ENCODE results near the gene PCDHB7.
A peak's percentile ranks its signal among the peaks of the same experiment; 100 is the strongest.
"Not testable (repeated sequence)": the region's sequence is repeated elsewhere in the genome, so short reads cannot be mapped to it uniquely, and the experiment has no call there.

Gene PCDHB7

GRCh38 chr5:141152096-141152495 is 20.3 kb upstream of the PCDHB7 start:
- H3K9ac ChIP-seq (ENCODE audit: low read depth, low read length); H3K36me3 ChIP-seq (ENCODE audit: insufficient read depth, low read depth, low read length); H3K4me3 ChIP-seq (ENCODE audit: low read length); H3K4me1 ChIP-seq (ENCODE audit: insufficient read depth, low read length); H3K27me3 ChIP-seq (ENCODE audit: insufficient read depth, low read length); H3K27ac ChIP-seq (ENCODE audit: low read length): not testable (repeated sequence)
- H3K9me3 ChIP-seq (ENCODE audit: insufficient read depth, low read depth, low read length), result peaks cover 36% of the 10 kb centered on the region; the same call in 1 of the 2 replicates

GRCh38 chr5:141155540-141156374 is 16.7 kb upstream of the PCDHB7 start:
- peaks cover 39% of the 10 kb centered on the region; the same call in 1 of the 2 replicates for H3K9me3 ChIP-seq (ENCODE audit: insufficient read depth, low read depth, low read length)
- H3K4me1 ChIP-seq (ENCODE audit: insufficient read depth, low read length), result no peaks in the 10 kb centered on the region
- no peaks in the 10 kb centered on the region for H3K27me3 ChIP-seq (ENCODE audit: insufficient read depth, low read length)
- no peak overlapping the region for H3K27ac ChIP-seq (ENCODE audit: low read length)
- no peak overlapping the region for H3K4me3 ChIP-seq (ENCODE audit: low read length)
- H3K36me3 ChIP-seq (ENCODE audit: insufficient read depth, low read depth, low read length), result no peaks in the 10 kb centered on the region
- no peak overlapping the region for H3K9ac ChIP-seq (ENCODE audit: low read depth, low read length)

- not testable (repeated sequence) for H3K4me1 ChIP-seq (ENCODE audit: insufficient read depth, low read length); H3K27ac ChIP-seq (ENCODE audit: low read length); H3K4me3 ChIP-seq (ENCODE audit: low read length); H3K9ac ChIP-seq (ENCODE audit: low read depth, low read length); H3K36me3 ChIP-seq (ENCODE audit: insufficient read depth, low read depth, low read length); H3K27me3 ChIP-seq (ENCODE audit: insufficient read depth, low read length)
- peaks cover 41% of the 10 kb centered on the region; the same call in 1 of the 2 replicates for H3K9me3 ChIP-seq (ENCODE audit: insufficient read depth, low read depth, low read length)
Observed at GRCh38 chr5:141157356-141157755, 15.1 kb upstream of the PCDHB7 start.

GRCh38 chr5:141157901-141158300 is 14.5 kb upstream of the PCDHB7 start:
- not testable (repeated sequence) for H3K27me3 ChIP-seq (ENCODE audit: insufficient read depth, low read length); H3K4me1 ChIP-seq (ENCODE audit: insufficient read depth, low read length)

GRCh38 chr5:141174291-141175104 is 2.1 kb downstream of the PCDHB7 start:
- H3K4me1 ChIP-seq (ENCODE audit: insufficient read depth, low read length); H3K36me3 ChIP-seq (ENCODE audit: insufficient read depth, low read depth, low read length); H3K4me3 ChIP-seq (ENCODE audit: low read length); H3K27me3 ChIP-seq (ENCODE audit: insufficient read depth, low read length); H3K27ac ChIP-seq (ENCODE audit: low read length); H3K9ac ChIP-seq (ENCODE audit: low read depth, low read length): not testable (repeated sequence)
- H3K9me3 ChIP-seq (ENCODE audit: insufficient read depth, low read depth, low read length), result peaks cover 28% of the 10 kb centered on the region; the same call in 1 of the 2 replicates

More at GRCh38 chr5:141157901-141158300, 14.5 kb upstream of the PCDHB7 start:
- peaks cover 47% of the 10 kb centered on the region; the same call in 1 of the 2 replicates for H3K9me3 ChIP-seq (ENCODE audit: insufficient read depth, low read depth, low read length)
- not testable (repeated sequence) for H3K36me3 ChIP-seq (ENCODE audit: insufficient read depth, low read depth, low read length); H3K27ac ChIP-seq (ENCODE audit: low read length); H3K4me3 ChIP-seq (ENCODE audit: low read length); H3K9ac ChIP-seq (ENCODE audit: low read depth, low read length)

GRCh38 chr5:141175933-141176332 is 3.5 kb downstream of the PCDHB7 start:
- no peaks in the 10 kb centered on the region for H3K36me3 ChIP-seq (ENCODE audit: insufficient read depth, low read depth, low read length)
- H3K9me3 ChIP-seq (ENCODE audit: insufficient read depth, low read depth, low read length), result peaks cover 32% of the 10 kb centered on the region; the same call in 1 of the 2 replicates
- H3K9ac ChIP-seq (ENCODE audit: low read depth, low read length), result no peak overlapping the region
- no peak overlapping the region for H3K27ac ChIP-seq (ENCODE audit: low read length)
- H3K27me3 ChIP-seq (ENCODE audit: insufficient read depth, low read length), result no peaks in the 10 kb centered on the region
- no peaks in the 10 kb centered on the region for H3K4me1 ChIP-seq (ENCODE audit: insufficient read depth, low read length)
- no peak overlapping the region for H3K4me3 ChIP-seq (ENCODE audit: low read length)

GRCh38 chr5:141177577-141178191 is 5.2 kb downstream of the PCDHB7 start, which contains the start of gene PCDHB8:
PCDHB8 (plus strand) TSS chr5:141177790; CDS start chr5:141178035, 245 bp downstream.
- not testable (repeated sequence) for H3K4me1 ChIP-seq (ENCODE audit: insufficient read depth, low read length); H3K9ac ChIP-seq (ENCODE audit: low read depth, low read length); H3K36me3 ChIP-seq (ENCODE audit: insufficient read depth, low read depth, low read length); H3K4me3 ChIP-seq (ENCODE audit: low read length); H3K27ac ChIP-seq (ENCODE audit: low read length); H3K27me3 ChIP-seq (ENCODE audit: insufficient read depth, low read length)
- peaks cover 32% of the 10 kb centered on the region; the same call in 1 of the 2 replicates for H3K9me3 ChIP-seq (ENCODE audit: insufficient read depth, low read depth, low read length)

- not testable (repeated sequence) for H3K27me3 ChIP-seq (ENCODE audit: insufficient read depth, low read length); H3K4me1 ChIP-seq (ENCODE audit: insufficient read depth, low read length); H3K27ac ChIP-seq (ENCODE audit: low read length); H3K4me3 ChIP-seq (ENCODE audit: low read length); H3K9ac ChIP-seq (ENCODE audit: low read depth, low read length); H3K36me3 ChIP-seq (ENCODE audit: insufficient read depth, low read depth, low read length)
- H3K9me3 ChIP-seq (ENCODE audit: insufficient read depth, low read depth, low read length), result peaks cover 32% of the 10 kb centered on the region; the same call in 1 of the 2 replicates
Observed at GRCh38 chr5:141179371-141179770, 6.9 kb downstream of the PCDHB7 start.

- not testable (repeated sequence) for H3K36me3 ChIP-seq (ENCODE audit: insufficient read depth, low read depth, low read length); H3K4me3 ChIP-seq (ENCODE audit: low read length); H3K27ac ChIP-seq (ENCODE audit: low read length); H3K27me3 ChIP-seq (ENCODE audit: insufficient read depth, low read length); H3K9ac ChIP-seq (ENCODE audit: low read depth, low read length); H3K4me1 ChIP-seq (ENCODE audit: insufficient read depth, low read length)
- peaks cover 31% of the 10 kb centered on the region; the same call in 1 of the 2 replicates for H3K9me3 ChIP-seq (ENCODE audit: insufficient read depth, low read depth, low read length)
Observed at GRCh38 chr5:141179876-141180275, 7.4 kb downstream of the PCDHB7 start.

GRCh38 chr5:141180313-141180712 is 7.9 kb downstream of the PCDHB7 start:
- no peaks in the 10 kb centered on the region for H3K27me3 ChIP-seq (ENCODE audit: insufficient read depth, low read length)
- H3K9me3 ChIP-seq (ENCODE audit: insufficient read depth, low read depth, low read length), result peaks cover 26% of the 10 kb centered on the region; the same call in 1 of the 2 replicates
- no peaks in the 10 kb centered on the region for H3K36me3 ChIP-seq (ENCODE audit: insufficient read depth, low read depth, low read length)
- H3K4me3 ChIP-seq (ENCODE audit: low read length), result no peak overlapping the region
- H3K27ac ChIP-seq (ENCODE audit: low read length), result no peak overlapping the region
- H3K9ac ChIP-seq (ENCODE audit: low read depth, low read length), result no peak overlapping the region
- H3K4me1 ChIP-seq (ENCODE audit: insufficient read depth, low read length), result no peaks in the 10 kb centered on the region

GRCh38 chr5:141182248-141182647 is 9.8 kb downstream of the PCDHB7 start, which contains the start of gene PCDHB16:
PCDHB16 (plus strand) TSS chr5:141182387; CDS start chr5:141182560, 173 bp downstream.
- Histone ChIP-seq H3K4me3 (ENCODE audit: low read length) (peak within 1 kb of the TSS; percentile 51; the same call in 1 of the 2 replicates), H3K27me3 (ENCODE audit: insufficient read depth, low read length) (no peaks in the 10 kb centered on the region), H3K9me3 (ENCODE audit: insufficient read depth, low read depth, low read length) (peaks cover 25% of the 10 kb centered on the region), H3K36me3 (ENCODE audit: insufficient read depth, low read depth, low read length) (no peaks in the 10 kb centered on the region), H3K27ac (ENCODE audit: low read length) (no peak within 1 kb of the TSS), H3K9ac (ENCODE audit: low read depth, low read length) (peak within 1 kb of the TSS; percentile 9; the same call in 1 of the 2 replicates), H3K4me1 (ENCODE audit: insufficient read depth, low read length) (no peaks in the 10 kb centered on the region)
